Measurements from ENCODE around the gene B4GALNT4. TPM values are rescaled to one million over a fixed set of nuclear protein-coding genes. Genes with fewer than 3 reads are reported as not detected.
A peak's percentile ranks its signal among the peaks of the same experiment; 100 is the strongest.

The B4GALNT4 gene
- total RNA-seq, 3 donors from 2014 or later (not counting 1 experiment from before 2014, with no cell fraction given), result 0.66 to 1.5 (median 1.5) TPM

- H3K4me3 Mint-ChIP-seq, result peak overlapping the region; percentile 96
- peak in 1 of 2 donors; percentile 13 for DNase-seq
Measured at GRCh38 chr11:412641-413119, 43.4 kb downstream of the B4GALNT4 start.

GRCh38 chr11:413120-414081, 44.1 kb downstream of the B4GALNT4 start:
- H3K27me3 Mint-ChIP-seq (ENCODE audit: low read depth in 2 of 2), result no peaks in the 10 kb centered on the region
- H3K36me3 Mint-ChIP-seq, result no peaks in the 10 kb centered on the region
- peaks cover 17 to 48% of the 10 kb centered on the region in 2 donors for H3K4me1 Mint-ChIP-seq
- DNase-seq (peak; percentile 15 to 50), ATAC-seq (peak in 1 of 3 donors; percentile 28)
- H3K4me3 ChIP-seq (ENCODE audit: low read length), result peak overlapping the region; percentile 70
- intact Hi-C loops (cut with micrococcal nuclease), result loop anchor here (2.0 kb wide), 1 partner anchor 37 kb away; the partner anchor contains the start of gene PTDSS2
- H3K27ac ChIP-seq (ENCODE audit: low read length), result peak overlapping the region; percentile 22
- 27% methylated on average over 14 of the region's 14 CpGs for WGBS (ENCODE audit: insufficient coverage)
- peaks cover 66% of the 10 kb centered on the region for H3K4me1 ChIP-seq (ENCODE audit: control insufficient read depth, insufficient read depth, low read length)
- TF ChIP-seq, protein P1, sequence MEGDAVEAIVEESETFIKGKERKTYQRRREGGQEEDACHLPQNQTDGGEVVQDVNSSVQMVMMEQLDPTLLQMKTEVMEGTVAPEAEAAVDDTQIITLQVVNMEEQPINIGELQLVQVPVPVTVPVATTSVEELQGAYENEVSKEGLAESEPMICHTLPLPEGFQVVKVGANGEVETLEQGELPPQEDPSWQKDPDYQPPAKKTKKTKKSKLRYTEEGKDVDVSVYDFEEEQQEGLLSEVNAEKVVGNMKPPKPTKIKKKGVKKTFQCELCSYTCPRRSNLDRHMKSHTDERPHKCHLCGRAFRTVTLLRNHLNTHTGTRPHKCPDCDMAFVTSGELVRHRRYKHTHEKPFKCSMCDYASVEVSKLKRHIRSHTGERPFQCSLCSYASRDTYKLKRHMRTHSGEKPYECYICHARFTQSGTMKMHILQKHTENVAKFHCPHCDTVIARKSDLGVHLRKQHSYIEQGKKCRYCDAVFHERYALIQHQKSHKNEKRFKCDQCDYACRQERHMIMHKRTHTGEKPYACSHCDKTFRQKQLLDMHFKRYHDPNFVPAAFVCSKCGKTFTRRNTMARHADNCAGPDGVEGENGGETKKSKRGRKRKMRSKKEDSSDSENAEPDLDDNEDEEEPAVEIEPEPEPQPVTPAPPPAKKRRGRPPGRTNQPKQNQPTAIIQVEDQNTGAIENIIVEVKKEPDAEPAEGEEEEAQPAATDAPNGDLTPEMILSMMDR (IDR thresholded peaks at IDR 0.05), result no peak
- H3K27ac Mint-ChIP-seq, result peak overlapping the region; percentile 63 to 67
- H3K27me3 ChIP-seq (ENCODE audit: control insufficient read depth, insufficient read depth, low read length), result no peaks in the 10 kb centered on the region
- H3K36me3 ChIP-seq (ENCODE audit: control insufficient read depth, insufficient read depth, low read length), result peaks cover 17% of the 10 kb centered on the region
- no peaks in the 10 kb centered on the region for H3K9me3 ChIP-seq (ENCODE audit: control insufficient read depth, insufficient read depth, low read length)
- no peaks in the 10 kb centered on the region for H3K9me3 Mint-ChIP-seq
- peak overlapping the region; percentile 96 for H3K4me3 Mint-ChIP-seq

More at GRCh38 chr11:412641-413119, 43.4 kb downstream of the B4GALNT4 start:
- Mint-ChIP-seq H3K36me3 (no peaks in the 10 kb centered on the region), H3K27me3 (ENCODE audit: low read depth in 2 of 2) (no peaks in the 10 kb centered on the region), H3K4me1 (peaks cover 17 to 43% of the 10 kb centered on the region in 2 donors), H3K9me3 (no peaks in the 10 kb centered on the region), H3K27ac (peak overlapping the region in 1 of 2 donors; percentile 63)
- intact Hi-C loops (cut with micrococcal nuclease), result no loop called here
- peak overlapping the region; percentile 70 for H3K4me3 ChIP-seq (ENCODE audit: low read length)
- 65% methylated on average over 15 of the region's 15 CpGs for WGBS (ENCODE audit: insufficient coverage)
- no peak overlapping the region for H3K27ac ChIP-seq (ENCODE audit: low read length)
- TF ChIP-seq, protein P1 (IDR thresholded peaks at IDR 0.05), result no peak
- H3K4me1 ChIP-seq (ENCODE audit: control insufficient read depth, insufficient read depth, low read length), result peaks cover 69% of the 10 kb centered on the region
- no peaks in the 10 kb centered on the region for H3K27me3 ChIP-seq (ENCODE audit: control insufficient read depth, insufficient read depth, low read length)
- H3K36me3 ChIP-seq (ENCODE audit: control insufficient read depth, insufficient read depth, low read length), result peaks cover 19% of the 10 kb centered on the region
- no peak for ATAC-seq
- no peaks in the 10 kb centered on the region for H3K9me3 ChIP-seq (ENCODE audit: control insufficient read depth, insufficient read depth, low read length)

DNA sequence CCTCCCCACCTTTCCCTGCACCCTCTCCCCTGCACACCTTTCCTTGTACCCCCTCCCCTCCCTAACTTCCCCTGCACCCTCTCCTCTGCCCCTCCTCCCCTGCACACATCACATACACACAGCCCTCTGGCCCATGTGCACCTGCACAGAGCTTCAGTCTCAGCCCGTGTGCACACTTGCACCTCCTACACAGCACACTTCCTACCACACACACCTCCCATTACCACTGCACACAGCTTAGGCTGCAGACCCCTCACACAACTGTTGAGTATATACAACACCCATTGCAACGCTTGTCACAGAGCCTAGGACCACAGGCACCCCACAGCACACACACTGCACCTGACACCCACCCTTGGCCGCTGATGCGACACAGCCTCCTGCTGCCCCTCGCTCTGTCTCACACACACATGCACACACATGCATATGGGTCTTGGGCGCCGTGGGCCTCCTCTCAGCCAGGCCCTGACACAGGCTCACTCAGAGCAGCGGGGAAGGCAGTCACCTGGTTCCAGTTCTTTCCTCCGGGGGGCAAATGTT, 45.1 kb downstream of the B4GALNT4 start:
- peak in 1 of 2 donors; percentile 46 for DNase-seq

More for the DNA sequence above, 45.1 kb downstream of the B4GALNT4 start:
- Histone ChIP-seq H3K9me3 (ENCODE audit: control insufficient read depth, insufficient read depth, low read length) (no peaks in the 10 kb centered on the region), H3K36me3 (ENCODE audit: control insufficient read depth, insufficient read depth, low read length) (peaks cover 8% of the 10 kb centered on the region), H3K27me3 (ENCODE audit: control insufficient read depth, insufficient read depth, low read length) (no peaks in the 10 kb centered on the region), H3K27ac (ENCODE audit: low read length) (peak overlapping the region; percentile 19), H3K4me1 (ENCODE audit: control insufficient read depth, insufficient read depth, low read length) (peaks cover 58% of the 10 kb centered on the region), H3K4me3 (ENCODE audit: low read length) (peak overlapping the region; percentile 70)
- Mint-ChIP-seq H3K27me3 (ENCODE audit: low read depth in 2 of 2) (no peaks in the 10 kb centered on the region), H3K9me3 (no peaks in the 10 kb centered on the region), H3K27ac (peak overlapping the region; percentile 82 to 84), H3K4me1 (peaks cover 17 to 49% of the 10 kb centered on the region in 2 donors), H3K4me3 (peak overlapping the region; percentile 96), H3K36me3 (no peaks in the 10 kb centered on the region)
- TF ChIP-seq, protein P1 (IDR thresholded peaks at IDR 0.05), result no peak
- WGBS (ENCODE audit: insufficient coverage), result under 1% methylated on average over 9 of the region's 9 CpGs
- intact Hi-C loops (cut with micrococcal nuclease), result loop anchor here (2.0 kb wide), 1 partner anchor 36 kb away; the partner anchor contains the start of gene PTDSS2
- peak; percentile 17 to 49 (median 34) for ATAC-seq
